ENCODE results near the gene TMEM232.
"Not testable (repeated sequence)": the region's sequence is repeated elsewhere in the genome, so short reads cannot be mapped to it uniquely, and the experiment has no call there.

Gene TMEM232

DNA sequence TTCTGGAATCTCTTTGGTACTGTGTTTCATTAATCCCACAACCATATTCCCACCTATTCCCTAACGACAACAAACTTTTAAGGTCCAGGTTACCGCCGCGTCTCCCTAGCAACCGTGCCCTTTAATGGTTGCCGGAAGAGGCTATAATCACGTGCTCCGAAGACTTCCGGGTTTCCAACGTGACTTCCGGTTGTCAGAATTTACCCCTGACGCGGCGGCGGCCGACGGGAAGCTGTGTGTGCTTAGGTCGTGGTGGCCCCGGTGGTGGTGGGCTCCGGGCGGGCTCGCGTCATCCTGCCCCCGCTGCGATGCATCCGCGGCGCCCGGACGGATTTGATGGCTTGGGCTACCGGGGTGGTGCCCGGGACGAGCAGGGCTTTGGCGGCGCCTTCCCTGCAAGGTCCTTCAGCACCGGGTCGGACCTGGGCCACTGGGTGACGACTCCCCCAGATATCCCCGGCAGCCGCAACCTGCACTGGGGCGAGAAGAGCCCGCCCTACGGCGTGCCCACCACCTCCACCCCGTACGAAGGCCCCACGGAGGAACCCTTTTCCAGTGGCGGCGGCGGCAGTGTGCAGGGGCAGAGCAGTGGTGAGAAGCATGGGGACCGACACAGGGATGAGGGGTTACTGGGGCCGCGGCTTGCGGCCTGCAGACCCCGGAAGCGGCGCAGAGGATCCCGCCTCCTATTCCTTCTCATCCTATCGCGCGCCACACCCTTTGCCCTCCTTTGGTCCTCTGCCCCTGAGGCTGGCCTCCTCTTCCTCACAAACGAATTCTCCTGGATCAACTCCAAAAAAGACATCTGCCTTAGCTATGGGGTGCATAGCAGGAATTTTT lies 12.6 kb upstream of the TMEM232 start, which contains the start of gene SLC25A46:
TSS of gene SLC25A46 (plus strand) at position 196 of the 840 bp plus-strand sequence. CDS start at position 309, 113 bp downstream.
- H3K9ac ChIP-seq (ENCODE audit: low read length) = peak within 1 kb of the TSS; percentile 88
- H3K4me3 ChIP-seq (ENCODE audit: low read depth, low read length) = peak within 1 kb of the TSS; percentile 97
- H3K4me1 ChIP-seq (ENCODE audit: control insufficient read depth, insufficient read depth, low read length) = no peaks in the 10 kb centered on the region
- H3K9me3 ChIP-seq (ENCODE audit: control insufficient read depth, insufficient read depth, low read depth, low read length) = no peaks in the 10 kb centered on the region
- H3K27me3 ChIP-seq (ENCODE audit: control insufficient read depth, insufficient read depth, low read length) = no peaks in the 10 kb centered on the region
- no peaks in the 10 kb centered on the region for H3K36me3 ChIP-seq (ENCODE audit: control insufficient read depth, insufficient read depth, low read length)
- H3K27ac ChIP-seq (ENCODE audit: low read depth, low read length) = peak within 1 kb of the TSS; percentile 72; the same call in 1 of the 2 replicates

GRCh38 chr5:110738503-110738811 lies 12.0 kb upstream of the TMEM232 start:
- Histone ChIP-seq H3K27ac (ENCODE audit: low read depth, low read length) (no peak overlapping the region), H3K27me3 (ENCODE audit: control insufficient read depth, insufficient read depth, low read length) (no peaks in the 10 kb centered on the region), H3K9ac (ENCODE audit: low read length) (peak overlapping the region; percentile 41), H3K4me1 (ENCODE audit: control insufficient read depth, insufficient read depth, low read length) (no peaks in the 10 kb centered on the region), H3K36me3 (ENCODE audit: control insufficient read depth, insufficient read depth, low read length) (no peaks in the 10 kb centered on the region), H3K4me3 (ENCODE audit: low read depth, low read length) (peak overlapping the region; percentile 97), H3K9me3 (ENCODE audit: control insufficient read depth, insufficient read depth, low read depth, low read length) (no peaks in the 10 kb centered on the region)

DNA sequence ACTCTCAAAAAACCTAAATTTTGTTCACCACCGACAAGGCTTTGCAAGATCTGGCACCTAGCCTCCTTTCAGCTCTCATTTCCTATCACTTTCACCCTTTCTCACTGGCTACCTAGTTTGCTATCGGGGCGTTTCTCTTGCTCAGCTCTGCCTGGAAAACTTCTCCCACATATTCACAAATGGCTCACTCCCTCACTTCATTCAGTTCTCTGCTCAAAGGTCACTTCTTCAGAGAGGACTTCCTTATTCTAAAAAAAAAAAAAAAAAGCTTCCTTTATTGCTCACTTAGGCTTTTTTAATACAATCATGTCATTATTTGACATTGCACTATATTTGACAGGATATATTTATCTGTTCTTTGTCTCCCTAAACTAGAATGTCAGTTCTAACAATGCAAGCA lies 10.3 kb upstream of the TMEM232 start:
- H3K9me3 ChIP-seq (ENCODE audit: control insufficient read depth, insufficient read depth, low read depth, low read length) = no peaks in the 10 kb centered on the region
- H3K4me1 ChIP-seq (ENCODE audit: control insufficient read depth, insufficient read depth, low read length) = no peaks in the 10 kb centered on the region
- no peak overlapping the region for H3K9ac ChIP-seq (ENCODE audit: low read length)
- no peaks in the 10 kb centered on the region for H3K27me3 ChIP-seq (ENCODE audit: control insufficient read depth, insufficient read depth, low read length)
- H3K36me3 ChIP-seq (ENCODE audit: control insufficient read depth, insufficient read depth, low read length) = no peaks in the 10 kb centered on the region
- H3K4me3 ChIP-seq (ENCODE audit: low read depth, low read length) = no peak overlapping the region
- no peak overlapping the region for H3K27ac ChIP-seq (ENCODE audit: low read depth, low read length)

- H3K4me3 ChIP-seq (ENCODE audit: low read depth, low read length) = no peak overlapping the region
- H3K9ac ChIP-seq (ENCODE audit: low read length) = no peak overlapping the region
- H3K27me3 ChIP-seq (ENCODE audit: control insufficient read depth, insufficient read depth, low read length) = no peaks in the 10 kb centered on the region
- no peaks in the 10 kb centered on the region for H3K4me1 ChIP-seq (ENCODE audit: control insufficient read depth, insufficient read depth, low read length)
- peaks cover 3% of the 10 kb centered on the region; the same call in 1 of the 2 replicates for H3K9me3 ChIP-seq (ENCODE audit: control insufficient read depth, insufficient read depth, low read depth, low read length)
- no peaks in the 10 kb centered on the region for H3K36me3 ChIP-seq (ENCODE audit: control insufficient read depth, insufficient read depth, low read length)
- H3K27ac ChIP-seq (ENCODE audit: low read depth, low read length) = no peak overlapping the region
These were observed 9.1 kb upstream of the TMEM232 start for GRCh38 chr5:110735556-110735955.

GRCh38 chr5:110734101-110734500 lies 7.6 kb upstream of the TMEM232 start:
- H3K4me3 ChIP-seq (ENCODE audit: low read depth, low read length) = no peak overlapping the region
- no peaks in the 10 kb centered on the region for H3K4me1 ChIP-seq (ENCODE audit: control insufficient read depth, insufficient read depth, low read length)
- H3K27me3 ChIP-seq (ENCODE audit: control insufficient read depth, insufficient read depth, low read length) = no peaks in the 10 kb centered on the region
- no peaks in the 10 kb centered on the region for H3K36me3 ChIP-seq (ENCODE audit: control insufficient read depth, insufficient read depth, low read length)
- no peak overlapping the region for H3K27ac ChIP-seq (ENCODE audit: low read depth, low read length)
- H3K9me3 ChIP-seq (ENCODE audit: control insufficient read depth, insufficient read depth, low read depth, low read length) = peaks cover 3% of the 10 kb centered on the region; the same call in 1 of the 2 replicates
- H3K9ac ChIP-seq (ENCODE audit: low read length) = no peak overlapping the region

DNA sequence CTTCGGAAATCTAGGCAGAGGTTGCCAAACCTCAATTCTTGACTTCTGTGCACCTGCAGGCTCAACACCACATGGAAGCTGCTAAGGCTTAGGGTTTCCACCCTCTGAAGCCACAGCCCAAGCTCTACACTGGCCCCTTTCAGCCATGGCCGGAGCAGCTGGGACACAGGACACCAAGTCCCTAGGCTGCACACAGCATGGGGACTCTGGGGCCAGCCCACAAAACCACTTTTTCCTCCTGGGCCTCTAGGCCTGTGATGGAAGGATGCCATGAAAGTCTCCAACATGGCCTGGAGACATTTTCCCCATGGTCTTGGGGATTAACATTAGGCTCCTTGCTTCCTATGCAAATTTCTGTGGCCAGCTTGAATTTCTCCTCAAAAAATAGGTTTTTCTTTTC lies 5.0 kb upstream of the TMEM232 start:
- H3K9ac ChIP-seq (ENCODE audit: low read length); H3K36me3 ChIP-seq (ENCODE audit: control insufficient read depth, insufficient read depth, low read length); H3K27ac ChIP-seq (ENCODE audit: low read depth, low read length); H3K4me1 ChIP-seq (ENCODE audit: control insufficient read depth, insufficient read depth, low read length); H3K9me3 ChIP-seq (ENCODE audit: control insufficient read depth, insufficient read depth, low read depth, low read length); H3K4me3 ChIP-seq (ENCODE audit: low read depth, low read length); H3K27me3 ChIP-seq (ENCODE audit: control insufficient read depth, insufficient read depth, low read length): not testable (repeated sequence)

DNA sequence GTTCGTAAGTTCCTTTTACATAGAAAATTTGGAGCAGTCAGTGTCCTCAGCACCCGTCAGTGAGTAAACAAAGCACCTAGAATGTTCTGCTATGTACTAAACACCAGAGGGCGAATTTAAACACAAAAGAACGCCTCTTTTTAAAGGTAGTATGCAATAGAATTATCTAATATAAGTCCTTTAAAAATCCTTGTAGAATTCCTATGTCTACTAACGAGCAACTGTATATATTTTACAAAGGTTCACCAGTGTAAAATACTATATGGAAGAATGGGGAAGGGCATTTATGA lies 499 bp upstream of the TMEM232 start:
- Histone ChIP-seq H3K9ac (ENCODE audit: low read length) (no peak overlapping the region), H3K27me3 (ENCODE audit: control insufficient read depth, insufficient read depth, low read length) (no peaks in the 10 kb centered on the region), H3K27ac (ENCODE audit: low read depth, low read length) (no peak overlapping the region), H3K4me3 (ENCODE audit: low read depth, low read length) (peak overlapping the region; percentile 64), H3K4me1 (ENCODE audit: control insufficient read depth, insufficient read depth, low read length) (no peaks in the 10 kb centered on the region), H3K36me3 (ENCODE audit: control insufficient read depth, insufficient read depth, low read length) (no peaks in the 10 kb centered on the region), H3K9me3 (ENCODE audit: control insufficient read depth, insufficient read depth, low read depth, low read length) (peaks cover 3% of the 10 kb centered on the region; the same call in 1 of the 2 replicates)

- no peak overlapping the region for H3K27ac ChIP-seq (ENCODE audit: low read depth, low read length)
- H3K9ac ChIP-seq (ENCODE audit: low read length) = no peak overlapping the region
- no peaks in the 10 kb centered on the region for H3K4me1 ChIP-seq (ENCODE audit: control insufficient read depth, insufficient read depth, low read length)
- H3K9me3 ChIP-seq (ENCODE audit: control insufficient read depth, insufficient read depth, low read depth, low read length) = peaks cover 5% of the 10 kb centered on the region; the same call in 1 of the 2 replicates
- no peaks in the 10 kb centered on the region for H3K27me3 ChIP-seq (ENCODE audit: control insufficient read depth, insufficient read depth, low read length)
- no peak overlapping the region for H3K4me3 ChIP-seq (ENCODE audit: low read depth, low read length)
- H3K36me3 ChIP-seq (ENCODE audit: control insufficient read depth, insufficient read depth, low read length) = no peaks in the 10 kb centered on the region
These were observed 8.2 kb downstream of the TMEM232 start for GRCh38 chr5:110718311-110718710.

- no peaks in the 10 kb centered on the region for H3K27me3 ChIP-seq (ENCODE audit: control insufficient read depth, insufficient read depth, low read length)
- H3K4me1 ChIP-seq (ENCODE audit: control insufficient read depth, insufficient read depth, low read length) = no peaks in the 10 kb centered on the region
- H3K4me3 ChIP-seq (ENCODE audit: low read depth, low read length) = no peak overlapping the region
- H3K27ac ChIP-seq (ENCODE audit: low read depth, low read length) = no peak overlapping the region
- H3K36me3 ChIP-seq (ENCODE audit: control insufficient read depth, insufficient read depth, low read length) = no peaks in the 10 kb centered on the region
- H3K9me3 ChIP-seq (ENCODE audit: control insufficient read depth, insufficient read depth, low read depth, low read length) = peaks cover 5% of the 10 kb centered on the region; the same call in 1 of the 2 replicates
- no peak overlapping the region for H3K9ac ChIP-seq (ENCODE audit: low read length)
These were observed 9.9 kb downstream of the TMEM232 start for GRCh38 chr5:110716247-110717245.

DNA sequence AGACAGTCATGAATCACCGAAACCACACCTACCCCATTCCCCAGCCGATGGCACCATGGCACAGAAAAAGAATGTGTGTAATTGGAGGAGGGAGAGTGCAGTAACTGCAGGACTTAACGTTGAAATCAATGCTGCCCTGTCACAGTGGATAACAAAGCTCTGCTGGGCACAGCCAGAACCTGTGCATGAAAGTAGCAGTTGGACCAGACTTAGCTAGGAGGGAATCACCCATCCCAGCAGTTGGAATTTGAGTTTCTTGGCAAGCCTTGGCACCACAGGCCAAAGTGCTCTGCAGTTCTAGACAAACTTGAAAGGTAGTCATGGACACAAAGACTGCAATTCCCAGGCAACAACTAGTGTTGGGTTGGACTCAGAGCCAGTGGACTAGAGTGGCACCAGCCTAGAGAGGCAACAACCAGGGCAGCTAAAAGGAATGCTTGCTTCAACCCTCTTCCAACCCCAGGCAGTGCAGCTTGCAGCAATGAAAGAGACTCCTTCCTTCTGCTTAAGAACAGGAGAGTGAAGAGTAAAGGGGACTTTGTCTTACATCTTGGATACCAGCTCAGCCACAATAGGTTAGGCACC lies 19.1 kb downstream of the TMEM232 start:
- Histone ChIP-seq H3K9ac (ENCODE audit: low read length) (no peak overlapping the region), H3K4me3 (ENCODE audit: low read depth, low read length) (no peak overlapping the region), H3K4me1 (ENCODE audit: control insufficient read depth, insufficient read depth, low read length) (no peaks in the 10 kb centered on the region), H3K36me3 (ENCODE audit: control insufficient read depth, insufficient read depth, low read length) (no peaks in the 10 kb centered on the region), H3K27ac (ENCODE audit: low read depth, low read length) (no peak overlapping the region), H3K9me3 (ENCODE audit: control insufficient read depth, insufficient read depth, low read depth, low read length) (no peaks in the 10 kb centered on the region), H3K27me3 (ENCODE audit: control insufficient read depth, insufficient read depth, low read length) (no peaks in the 10 kb centered on the region)

GRCh38 chr5:110705349-110705748 lies 21.1 kb downstream of the TMEM232 start:
- H3K4me3 ChIP-seq (ENCODE audit: low read depth, low read length) = no peak overlapping the region
- H3K9ac ChIP-seq (ENCODE audit: low read length) = no peak overlapping the region
- H3K4me1 ChIP-seq (ENCODE audit: control insufficient read depth, insufficient read depth, low read length) = no peaks in the 10 kb centered on the region
- no peak overlapping the region for H3K27ac ChIP-seq (ENCODE audit: low read depth, low read length)
- no peaks in the 10 kb centered on the region for H3K9me3 ChIP-seq (ENCODE audit: control insufficient read depth, insufficient read depth, low read depth, low read length)
- no peaks in the 10 kb centered on the region for H3K36me3 ChIP-seq (ENCODE audit: control insufficient read depth, insufficient read depth, low read length)
- no peaks in the 10 kb centered on the region for H3K27me3 ChIP-seq (ENCODE audit: control insufficient read depth, insufficient read depth, low read length)
